Adrenal gland (tissue), 12 donors: Measurements from ENCODE around the gene PTPRE. TPM values are rescaled to one million over a fixed set of nuclear protein-coding genes. Genes with fewer than 3 reads are reported as not detected.

Experiments
- DNase-seq, 7 donors: peaks; one replicate each; pipeline ENCODE4 v3.0.0-alpha.2; 2019 to 2020
- H3K27ac ChIP-seq, 5 donors: fragments of 200-600 bp; sonication (generic) in 4 of 5; 1 replicate in 3 of 5; 2 replicates in 2 of 5; pipeline versions ENCODE4 v1.5.1 to v1.8.0; 2016 to 2020; ENCODE audit warnings: mild to moderate bottlenecking in 1 of 5
- H3K27me3 ChIP-seq: fragments of 200-600 bp; 2 replicates; pipeline ENCODE4 v1.8.0; 2021
- H3K36me3 ChIP-seq, 2 donors: fragments of 200-600 bp; replicated peaks in 1 of 2; 1 replicate in 1 of 2; 2 replicates in 1 of 2; pipeline versions ENCODE4 v1.5.1 to v1.8.0; 2018 to 2022
- H3K4me1 ChIP-seq, 2 donors: fragments of 200-600 bp; replicated peaks in 1 of 2; 1 replicate in 1 of 2; 2 replicates in 1 of 2; pipeline versions ENCODE4 v1.5.1 to v1.8.0; 2018 to 2021
- H3K4me3 ChIP-seq, 4 donors: fragments of 200-600 bp; sonication (generic) in 3 of 4; one replicate each; pipeline ENCODE4 v1.5.1; 2016 to 2018
- H3K9me3 ChIP-seq, 3 donors: fragments of 200-600 bp; sonication (generic) in 1 of 3; replicated peaks in 1 of 3; 1 replicate in 2 of 3; 2 replicates in 1 of 3; pipeline versions ENCODE4 v1.5.1 to v1.8.0; 2016 to 2021
- POLR2A ChIP-seq, 2 donors: fragments of 450-650 bp; IDR thresholded peaks; one replicate each; pipeline ENCODE4 v1.6.1; 2017; ENCODE audit warnings: antibody characterized with exemption in 2 of 2, mild to moderate bottlenecking in 2 of 2, moderate library complexity in 1 of 2
- WGBS, 4 donors: extraction: QIAGEN DNeasy Blood & Tissue Kit in 2 of 4; methylation state at CpG; one replicate each; pipeline versions ENCODE4 v1.1.5 to v1.1.7; 2013 to 2017; 5-methylcytosine and 5-hydroxymethylcytosine counted together
- intact Hi-C, 2 donors: fragments of 100-400 bp; cut with DNase I; formaldehyde crosslinking; loops; one replicate each; pipeline versions ENCODE4 v1.14.1 to v1.15.0; 2022 to 2023
- polyA plus RNA-seq, 3 donors: library from polyadenylated mRNA; stranded (reverse); fragments of 200-250 nt in 2 of 3; fragments of 350-450 nt in 1 of 3; fragmentation: Illumina TruSeq in 1 of 3; extraction: RNeasy Lipid Tissue Mini Kit (QIAGEN cat#74804) in 1 of 3; gene quantifications; one replicate each; pipeline ENCODE4 v1.2.3, GENCODE V29; 2013 to 2014
- total RNA-seq, 9 donors: library from RNA; depleted of rRNA in 4 of 9; stranded (reverse); fragments of >200 nt in 4 of 9; fragments of 120-200 nt in 1 of 9; fragmentation: NEBNext Ultra II Directional in 1 of 9; extraction: Animal tissue kit (Norgen Biotek cat#: 25700) in 1 of 9; gene quantifications; one replicate each; pipeline versions ENCODE4 v1.1.0 to v1.2.4, GENCODE V29; 2013 to 2023
- TF ChIP-seq, protein P1 (sequence below), 6 experiments: fragments of 450-650 bp in 4 of 6; fragments of 200-600 bp in 2 of 6; sonication (generic) in 1 of 6; IDR thresholded peaks; 1 replicate in 5 of 6; 2 replicates in 1 of 6; pipeline versions ENCODE4 v1.5.1 to v1.8.0; 2016 to 2021; ENCODE audit warnings: antibody characterized with exemption in 6 of 6, mild to moderate bottlenecking in 2 of 6, moderate library complexity in 1 of 6
- donor health status: healthy with polysubstance abuse.
- donor health status: Bipolar disorder and iron deficiency.
- donor health status: DM: yes; HTN: yes; CAD: no.
- donor health status: DM: no; HTN: no; CAD: no.
- donor health status: DM: no; HTN: no; CAD: no.
- donor health status: DM: yes; HTN: yes; CAD: no.

PTPRE gene
- total and polyA plus RNA-seq, 12 donors: 7.6 to 52.8 (median 41.0) TPM

DNA sequence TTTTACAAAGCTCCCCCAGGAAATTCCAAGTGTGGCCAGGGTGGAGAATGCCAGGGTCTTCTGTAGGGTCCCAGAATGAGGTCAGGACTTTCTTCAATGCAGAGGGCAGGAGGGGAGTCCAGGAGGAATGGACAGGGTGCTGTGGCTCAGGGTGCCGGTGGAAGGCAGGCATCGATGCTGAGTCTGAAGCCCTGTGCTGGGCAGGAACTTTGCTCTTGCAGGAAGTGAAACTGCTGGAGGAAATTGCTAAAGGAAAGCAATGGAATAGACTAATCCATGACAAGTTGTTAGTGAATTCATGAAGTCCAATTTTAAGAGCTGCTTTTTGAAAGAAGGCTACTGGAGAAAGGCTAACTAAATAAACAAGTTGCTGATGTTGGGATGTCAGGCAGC lies 14.8 kb downstream of the PTPRE start:
- H3K27ac ChIP-seq: peak overlapping the region; percentile 37 to 83 (median 76)

DNA sequence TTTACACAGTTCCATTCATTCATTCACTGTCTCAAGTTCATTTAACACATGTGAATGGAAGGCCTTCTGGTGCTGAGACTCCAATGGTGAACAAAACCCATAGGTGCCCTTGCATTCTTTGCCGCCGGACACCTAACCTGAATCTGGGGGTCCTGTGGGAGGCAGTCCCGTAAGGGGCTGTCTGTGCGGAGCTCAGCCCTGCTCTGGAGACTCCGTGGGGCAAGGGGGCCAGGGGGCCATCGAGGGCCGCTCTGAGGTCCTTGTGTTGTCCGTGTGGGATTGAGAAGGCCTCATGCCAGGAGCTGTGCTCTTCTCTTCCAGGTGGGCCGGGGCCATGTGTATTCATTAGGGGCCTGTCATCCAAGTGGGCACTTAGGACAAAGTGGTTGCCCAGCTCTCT lies 15.3 kb downstream of the PTPRE start:
- H3K27me3 ChIP-seq: no peaks in the 10 kb centered on the region
- H3K4me3 ChIP-seq: no peak overlapping the region
- H3K9me3 ChIP-seq: no peaks in the 10 kb centered on the region
- peaks cover 23 to 63% of the 10 kb centered on the region in 2 donors for H3K4me1 ChIP-seq
- H3K36me3 ChIP-seq: no peaks in the 10 kb centered on the region
- peak in 3 of 7 donors; percentile 17 to 39 (median 20) for DNase-seq
- intact Hi-C loops: no loop called here
- peak overlapping the region; percentile 37 to 83 (median 76) for H3K27ac ChIP-seq
- TF ChIP-seq, protein P1, sequence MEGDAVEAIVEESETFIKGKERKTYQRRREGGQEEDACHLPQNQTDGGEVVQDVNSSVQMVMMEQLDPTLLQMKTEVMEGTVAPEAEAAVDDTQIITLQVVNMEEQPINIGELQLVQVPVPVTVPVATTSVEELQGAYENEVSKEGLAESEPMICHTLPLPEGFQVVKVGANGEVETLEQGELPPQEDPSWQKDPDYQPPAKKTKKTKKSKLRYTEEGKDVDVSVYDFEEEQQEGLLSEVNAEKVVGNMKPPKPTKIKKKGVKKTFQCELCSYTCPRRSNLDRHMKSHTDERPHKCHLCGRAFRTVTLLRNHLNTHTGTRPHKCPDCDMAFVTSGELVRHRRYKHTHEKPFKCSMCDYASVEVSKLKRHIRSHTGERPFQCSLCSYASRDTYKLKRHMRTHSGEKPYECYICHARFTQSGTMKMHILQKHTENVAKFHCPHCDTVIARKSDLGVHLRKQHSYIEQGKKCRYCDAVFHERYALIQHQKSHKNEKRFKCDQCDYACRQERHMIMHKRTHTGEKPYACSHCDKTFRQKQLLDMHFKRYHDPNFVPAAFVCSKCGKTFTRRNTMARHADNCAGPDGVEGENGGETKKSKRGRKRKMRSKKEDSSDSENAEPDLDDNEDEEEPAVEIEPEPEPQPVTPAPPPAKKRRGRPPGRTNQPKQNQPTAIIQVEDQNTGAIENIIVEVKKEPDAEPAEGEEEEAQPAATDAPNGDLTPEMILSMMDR (IDR thresholded peaks at IDR 0.05): no peak
- TF ChIP-seq POLR2A (IDR thresholded peaks at IDR 0.05): no peak
- WGBS, 4 donors: 96 to 100% (median 98%) methylated on average over 1 to 9 of the region's 9 CpGs

More for the DNA sequence above, 14.8 kb downstream of the PTPRE start:
- peak in 3 of 7 donors; percentile 20 to 52 (median 29) for DNase-seq
- intact Hi-C loops: no loop called here
- Histone ChIP-seq H3K36me3 (no peaks in the 10 kb centered on the region), H3K27me3 (no peaks in the 10 kb centered on the region), H3K4me1 (peaks cover 23 to 59% of the 10 kb centered on the region in 2 donors), H3K9me3 (no peaks in the 10 kb centered on the region), H3K4me3 (no peak overlapping the region)
- 69 to 95% (median 75%) methylated on average over 2 of the region's 2 CpGs for WGBS, 4 donors
- TF ChIP-seq POLR2A (IDR thresholded peaks at IDR 0.05): no peak
- TF ChIP-seq, protein P1 (IDR thresholded peaks at IDR 0.05): no peak

DNA sequence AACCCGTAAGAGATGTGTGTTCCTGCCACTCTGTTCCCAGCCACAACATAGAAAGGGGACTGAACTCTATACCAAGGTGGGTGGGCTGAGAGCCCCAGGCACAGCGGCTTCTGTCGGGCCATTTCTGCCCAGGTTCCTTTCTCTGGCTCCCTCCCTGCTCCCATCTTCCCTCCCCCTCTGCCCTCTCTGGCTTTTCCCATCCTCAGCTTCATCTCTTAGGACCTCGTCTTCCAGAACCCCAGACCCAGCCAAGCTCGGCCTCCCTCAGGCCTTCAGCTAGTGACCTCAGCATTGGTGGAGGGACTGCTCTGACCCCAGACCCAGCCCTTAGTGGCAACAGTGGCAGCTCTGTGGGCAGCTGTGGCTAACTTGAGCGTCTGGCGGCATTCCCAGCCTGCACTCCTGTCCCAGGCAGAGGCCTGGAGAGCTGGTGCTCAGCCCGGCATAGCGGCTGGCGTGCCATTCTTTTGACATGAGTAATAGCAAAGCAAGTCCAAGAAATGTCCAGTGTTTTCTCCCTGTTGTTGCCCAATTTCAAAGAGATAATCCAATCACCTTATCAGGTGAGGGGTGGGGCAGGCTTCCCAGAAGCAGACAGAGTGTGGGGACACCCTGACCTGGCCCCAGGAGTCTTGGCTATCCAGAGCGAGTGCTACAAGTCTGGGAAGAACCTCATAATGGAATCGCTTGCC lies 15.9 kb downstream of the PTPRE start:
- intact Hi-C loops: no loop called here
- H3K27ac ChIP-seq: peak overlapping the region; percentile 37 to 83 (median 76)
- H3K27me3 ChIP-seq: no peaks in the 10 kb centered on the region
- H3K4me1 ChIP-seq: peaks cover 24 to 69% of the 10 kb centered on the region in 2 donors
- H3K36me3 ChIP-seq: no peaks in the 10 kb centered on the region
- TF ChIP-seq, protein P1 (IDR thresholded peaks at IDR 0.05): no peak
- TF ChIP-seq POLR2A (IDR thresholded peaks at IDR 0.05): peak in 1 of 2 donors; percentile 61
- peak; percentile 83 to 96 (median 94) for DNase-seq
- WGBS, 4 donors: 54 to 61% (median 58%) methylated on average over 9 to 12 of the region's 12 CpGs
- no peak overlapping the region for H3K4me3 ChIP-seq
- H3K9me3 ChIP-seq: no peaks in the 10 kb centered on the region

DNA sequence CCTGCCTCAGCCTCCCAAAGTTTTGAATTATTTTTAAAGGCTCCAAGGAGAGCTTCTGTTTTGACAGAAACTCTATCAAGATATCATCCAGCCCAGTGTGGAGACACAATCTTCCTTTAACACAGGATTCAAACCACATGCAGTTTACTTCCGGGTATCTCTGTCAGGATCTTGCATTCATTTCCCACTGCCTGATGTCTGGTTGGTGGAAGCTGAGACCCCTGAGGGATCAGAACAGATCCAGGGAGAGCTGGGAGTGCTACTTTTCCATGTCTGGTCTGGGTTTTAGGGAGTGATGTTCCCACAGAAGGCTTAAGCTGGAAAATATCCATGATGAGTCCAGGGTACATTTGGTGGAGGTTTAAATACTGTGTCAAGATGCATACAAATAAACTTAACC lies 16.7 kb downstream of the PTPRE start:
- Histone ChIP-seq H3K27ac (peak overlapping the region; percentile 37 to 83 (median 76)), H3K36me3 (no peaks in the 10 kb centered on the region), H3K4me1 (peaks cover 32 to 77% of the 10 kb centered on the region in 2 donors), H3K27me3 (no peaks in the 10 kb centered on the region), H3K4me3 (no peak overlapping the region), H3K9me3 (no peaks in the 10 kb centered on the region)
- intact Hi-C loops: no loop called here
- DNase-seq: peak in 1 of 7 donors; percentile 14
- no peak for TF ChIP-seq POLR2A (IDR thresholded peaks at IDR 0.05)
- TF ChIP-seq, protein P1 (IDR thresholded peaks at IDR 0.05): no peak
- WGBS, 4 donors: 50 to 73% (median 68%) methylated on average over 1 of the region's 1 CpG
